Tongue (tissue), 2 donors: Measurements from ENCODE around the gene ATR. TPM values are rescaled to one million over a fixed set of nuclear protein-coding genes. Genes with fewer than 3 reads are reported as not detected.

Experiments
- DNase-seq: peaks from one replicate; pipeline ENCODE4 v3.0.0-alpha.2; 2015
- total RNA-seq: library from RNA; depleted of rRNA; stranded (reverse); fragments of >200 nt; gene quantifications from one replicate; pipeline ENCODE4 v1.2.3, GENCODE V29; 2014

Gene ATR
- total RNA-seq, 1 donor from 2014 or later, result 28.8 TPM

DNA sequence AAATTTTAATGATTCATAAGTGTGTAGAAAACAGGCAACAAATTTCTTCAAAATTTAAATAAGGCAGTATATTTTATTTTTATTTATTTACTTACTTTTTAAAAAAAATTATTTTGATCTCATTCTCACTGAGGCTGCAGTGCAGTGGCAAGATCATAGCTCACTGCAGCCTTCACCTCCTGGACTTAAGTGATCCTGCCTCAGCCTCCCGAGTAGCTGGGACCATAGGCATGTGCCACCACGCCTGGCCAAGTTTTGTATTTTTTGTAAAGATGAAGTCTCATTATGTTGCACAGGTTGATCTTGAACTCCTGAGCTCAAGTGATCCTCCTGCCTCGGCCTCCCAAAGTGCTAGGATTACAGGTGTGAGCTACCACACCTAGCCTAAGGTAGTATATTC lies 69.5 kb downstream of the ATR start:
- DNase-seq, result no peak

- no peak for DNase-seq
Measured at GRCh38 chr3:142507241-142507640, 71.3 kb downstream of the ATR start.

DNA sequence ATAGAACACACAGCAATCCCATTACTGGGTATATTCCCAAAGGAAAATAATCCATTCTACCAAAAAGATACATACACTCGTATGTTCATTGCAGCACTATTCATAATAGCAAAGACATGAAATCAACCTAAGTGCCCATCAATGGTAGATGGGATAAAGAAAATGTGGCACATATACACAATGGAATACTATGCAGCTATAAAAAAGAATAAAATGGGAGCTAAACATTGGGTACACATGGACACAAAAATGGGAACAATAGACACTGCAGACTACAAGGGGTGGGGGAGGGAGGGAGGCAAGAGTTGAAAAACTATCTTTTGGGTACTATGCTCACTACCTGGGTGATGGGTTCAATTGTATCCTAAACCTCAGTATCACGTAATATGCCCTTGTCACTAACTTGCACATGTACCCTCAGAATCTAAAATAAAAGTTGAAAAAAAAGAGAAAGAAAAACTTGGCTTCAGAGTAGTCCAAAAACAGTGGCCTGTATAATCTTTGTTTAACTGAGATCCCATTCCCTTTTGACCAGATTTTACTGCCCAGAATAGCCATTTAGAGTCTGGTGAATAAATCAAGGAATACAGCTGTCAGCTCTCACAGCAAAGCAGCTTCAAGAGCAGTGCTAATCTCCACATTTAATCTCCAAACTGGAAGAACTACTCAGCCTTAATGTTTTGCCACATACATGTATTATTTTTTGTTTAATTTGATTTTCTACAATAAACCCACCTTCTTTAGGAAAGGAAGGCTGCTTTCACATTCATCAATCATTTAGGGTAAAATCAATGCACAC lies 76.1 kb downstream of the ATR start:
- no peak for DNase-seq

GRCh38 chr3:142501004-142501926 lies 77.3 kb downstream of the ATR start:
- DNase-seq, result peak; percentile 2

GRCh38 chr3:142500211-142500610 lies 78.3 kb downstream of the ATR start:
- DNase-seq, result no peak

DNA sequence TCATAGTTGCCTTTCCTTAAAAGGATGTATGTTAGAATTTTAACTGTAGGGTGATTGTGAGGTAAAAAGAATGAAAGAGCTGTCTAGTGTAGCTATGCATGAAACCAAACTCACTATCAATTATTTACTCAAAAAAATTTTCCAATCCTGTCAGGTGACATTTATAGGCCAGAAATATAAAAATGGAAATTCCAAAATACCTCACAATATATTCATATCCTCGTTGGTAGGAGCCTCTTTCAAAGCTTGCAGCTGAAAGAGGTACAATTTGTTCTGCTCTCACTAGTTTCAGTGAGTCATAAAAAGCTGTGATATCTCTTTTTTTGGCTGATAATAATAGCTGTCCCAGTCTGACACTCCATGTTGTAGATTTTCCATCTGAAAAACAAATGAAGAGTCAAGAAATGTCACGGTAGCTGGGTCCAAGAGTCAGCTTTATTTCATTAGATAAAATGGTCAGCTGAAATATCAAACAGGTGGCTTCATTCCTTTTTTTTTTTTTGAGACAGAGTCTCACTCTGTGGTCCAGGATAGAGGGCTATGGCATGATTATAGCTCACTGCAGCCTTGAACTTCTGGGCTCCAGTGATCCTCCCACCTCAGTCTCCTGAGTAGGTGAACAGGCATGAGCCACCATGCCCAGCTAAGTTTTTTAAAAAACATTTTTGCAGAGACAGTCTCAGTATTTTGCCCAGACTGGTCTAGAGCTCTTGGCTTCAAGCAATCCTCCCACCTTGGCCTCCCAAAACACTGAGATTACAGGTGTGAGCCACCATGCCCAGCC lies 79.9 kb downstream of the ATR start:
- DNase-seq, result no peak

DNA sequence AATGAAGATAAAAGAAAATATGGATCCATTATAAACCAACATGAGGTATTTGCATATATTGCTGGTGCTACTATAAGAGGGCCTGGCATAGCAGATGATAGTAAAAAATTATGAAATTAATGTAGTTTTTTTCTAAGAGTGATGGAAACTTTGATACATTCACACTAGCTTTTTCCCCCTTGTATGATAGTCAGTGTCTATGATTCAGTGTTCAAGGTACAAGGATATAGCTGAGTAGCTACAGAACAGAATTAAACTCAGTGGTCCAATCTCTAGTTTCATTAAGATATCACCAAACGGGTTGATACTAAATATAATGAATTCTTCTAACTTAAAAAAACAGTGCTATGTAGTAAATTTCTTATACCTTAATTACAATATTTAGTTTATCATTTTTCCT lies 80.8 kb downstream of the ATR start:
- DNase-seq, result no peak

GRCh38 chr3:142495103-142495502 lies 83.4 kb downstream of the ATR start:
- DNase-seq, result no peak

GRCh38 chr3:142492184-142492583 lies 86.3 kb downstream of the ATR start:
- no peak for DNase-seq

DNA sequence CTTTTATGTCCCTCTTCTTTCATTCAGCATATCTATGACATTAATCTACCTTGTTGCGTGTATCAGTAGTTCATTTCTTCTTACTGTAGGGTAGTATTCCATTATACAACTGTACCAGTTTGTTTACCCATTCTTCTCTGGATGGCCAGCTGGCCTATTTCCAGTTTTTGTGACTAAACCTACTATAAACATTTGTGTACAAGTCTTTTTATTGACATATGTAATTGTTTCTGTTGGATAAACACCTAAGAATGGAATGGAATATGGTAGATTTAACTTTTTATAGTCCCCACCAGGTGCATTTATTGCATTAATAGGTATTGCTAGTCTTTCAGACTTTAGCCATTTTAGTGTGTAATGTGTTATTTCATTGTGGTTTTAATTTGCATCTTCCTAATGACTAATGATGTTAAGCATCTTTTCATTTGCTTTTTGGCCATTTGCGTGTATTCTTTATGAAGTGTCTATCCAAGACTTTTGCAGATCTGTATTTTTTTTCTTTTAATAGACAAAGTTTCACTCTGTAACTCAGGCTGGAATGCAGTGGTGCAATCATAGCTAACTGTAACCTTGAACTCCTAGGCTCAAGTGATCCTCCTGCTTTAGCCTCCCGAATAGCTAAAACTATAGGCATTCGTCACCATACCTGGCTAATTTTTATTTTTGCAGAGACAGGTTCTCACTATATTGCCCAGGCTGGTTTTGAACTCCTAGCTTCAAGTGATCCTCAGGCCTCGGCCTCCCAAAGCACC lies 88.8 kb downstream of the ATR start:
- DNase-seq, result no peak

- no peak for DNase-seq
Measured at GRCh38 chr3:142484912-142485435, 93.6 kb downstream of the ATR start.

- no peak for DNase-seq
Measured at GRCh38 chr3:142481196-142481595, 97.3 kb downstream of the ATR start.

- no peak for DNase-seq
Measured at GRCh38 chr3:142470826-142471225, 107.7 kb downstream of the ATR start.

DNA sequence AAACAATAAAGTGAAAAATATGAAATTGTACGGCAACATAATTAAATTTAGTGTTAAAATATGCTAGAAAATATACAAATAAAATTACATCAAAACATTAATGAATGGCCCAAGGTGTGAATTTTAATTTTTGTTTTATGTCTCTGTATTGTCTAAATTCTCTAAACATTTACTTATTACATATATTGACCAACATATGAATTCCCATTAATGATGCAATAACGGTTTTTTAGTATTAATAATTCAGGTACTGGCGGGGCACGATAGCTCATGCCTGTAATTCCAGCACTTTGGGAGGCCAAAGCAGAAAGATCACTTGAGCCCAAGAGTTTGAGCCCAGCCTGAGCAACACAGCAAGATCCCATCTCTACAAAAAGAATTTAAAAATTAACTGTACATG lies 110.1 kb downstream of the ATR start:
- DNase-seq, result no peak

GRCh38 chr3:142467768-142468167 lies 110.8 kb downstream of the ATR start:
- no peak for DNase-seq

GRCh38 chr3:142460689-142461088 lies 117.8 kb downstream of the ATR start:
- no peak for DNase-seq

- DNase-seq, result no peak
Measured at GRCh38 chr3:142459929-142460328, 118.6 kb downstream of the ATR start.

DNA sequence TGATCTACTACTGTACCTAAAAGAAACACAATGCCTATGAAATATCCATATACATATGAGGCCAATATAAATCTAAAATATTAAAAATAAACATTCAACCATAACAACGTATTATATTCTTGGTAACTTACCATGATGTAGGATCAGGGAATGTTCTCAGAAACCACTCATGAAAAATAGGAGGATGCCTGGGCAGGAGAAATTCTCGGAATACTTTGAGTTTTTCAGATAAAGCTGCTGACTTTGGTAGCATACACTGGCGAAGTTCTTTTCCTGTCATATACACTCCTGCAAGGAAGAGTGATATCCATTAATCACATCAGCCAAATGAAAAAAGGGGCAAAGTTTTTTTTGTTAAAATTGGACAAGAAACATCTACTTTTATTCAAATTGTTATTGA lies 119.4 kb downstream of the ATR start:
- no peak for DNase-seq

DNA sequence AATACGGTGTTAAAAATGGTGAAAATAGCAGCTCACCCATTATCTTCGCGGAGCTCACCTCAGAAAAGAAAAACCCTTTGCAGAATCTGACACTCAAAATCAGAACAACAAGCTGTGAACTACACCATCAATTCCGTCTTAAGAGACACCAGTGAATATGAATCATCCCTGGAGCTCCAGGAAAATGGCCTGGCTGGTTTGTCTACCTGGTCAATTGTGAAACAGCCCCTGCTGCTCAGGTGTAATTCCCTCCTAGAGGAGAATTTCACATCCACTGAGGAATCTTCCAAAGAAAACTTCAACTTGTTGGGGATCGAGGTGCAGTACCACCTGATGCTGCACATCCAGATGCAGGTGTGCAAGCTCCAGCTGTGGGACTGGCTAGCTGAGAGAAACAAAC lies 127.7 kb downstream of the ATR start:
- DNase-seq, result no peak

- no peak for DNase-seq
Measured at GRCh38 chr3:142450189-142450588, 128.3 kb downstream of the ATR start.
